GM12878 (cell line): ENCODE results near the gene RIPPLY3. TPM values are rescaled to one million over a fixed set of nuclear protein-coding genes. Genes with fewer than 3 reads are reported as not detected.

Experiments
- ATAC-seq: fragments of 200-7000 bp; cut with Tn5 transposase; 3 replicates; pipeline ENCODE4 v1.9.1; 2020; ENCODE audit warnings: mild to moderate bottlenecking, moderate library complexity
- BruUV-seq: library from RNA; stranded (reverse); fragments of 400-500 nt; replicated peaks from 2 replicates; lab custom pipeline; 2021; lab: Mats Ljungman, UMichigan
- CTCF ChIA-PET: fragments of 300-600 bp; sonication (Branson Sonifier 250); formaldehyde crosslinking; extraction: SDS; loops from one replicate; lab custom pipeline; 2021; ENCODE audit warnings: inconsistent platforms; lab: Yijun Ruan, JAX
- POLR2A ChIA-PET: fragments of 350-600 bp; formaldehyde crosslinking; extraction: SDS; loops from one replicate; lab custom pipeline; 2021; ENCODE audit warnings: inconsistent platforms; lab: Charles Lee
- RAD21 ChIA-PET: fragments of 300-600 bp; sonication (Branson Sonifier 250); formaldehyde crosslinking; loops from one replicate; lab custom pipeline; 2023; ENCODE audit warnings: antibody characterized with exemption; ENCODE audit not compliant: unreplicated experiment; lab: Charles Lee
- SMC1A ChIA-PET: fragments of 300-600 bp; sonication (Branson Sonifier 250); formaldehyde crosslinking; loops from one replicate; lab custom pipeline; 2023; ENCODE audit not compliant: unreplicated experiment, uncharacterized antibody; lab: Charles Lee
- DNase-seq: peaks from one replicate; pipeline ENCODE4 v3.0.0-alpha.2; 2011; ENCODE audit warnings: low read depth, low spot score
- FAIRE-seq: peaks from 3 replicates; lab custom pipeline; 2011; peaks lifted over from hg19 to GRCh38; lab: Jason Lieb, UNC
- H2AFZ ChIP-seq: 2 replicates; pipeline ENCODE4 v1.6.0; 2011; ENCODE audit warnings: low read depth, low read length, control low read depth; ENCODE audit not compliant: control insufficient read depth
- H3K27ac ChIP-seq: 2 replicates; pipeline ENCODE4 v1.5.1; 2011; ENCODE audit warnings: control low read depth; ENCODE audit not compliant: control insufficient read depth, insufficient read depth
- H3K27me3 ChIP-seq, 2 experiments: replicated peaks in 1 of 2; 2 replicates each; pipeline versions ENCODE4 v1.6.0 to v1.6.1; 2011; ENCODE audit warnings: low read length in 1 of 2; ENCODE audit not compliant: control insufficient read depth in 2 of 2, insufficient read depth in 2 of 2
- H3K36me3 ChIP-seq, 2 experiments: 2 replicates each; pipeline ENCODE4 v1.5.1; 2011; ENCODE audit warnings: low read length in 1 of 2; ENCODE audit not compliant: control insufficient read depth in 2 of 2, insufficient read depth in 2 of 2
- H3K4me1 ChIP-seq: 2 replicates; pipeline ENCODE4 v1.6.1; 2011; ENCODE audit warnings: mild to moderate bottlenecking, low read length, moderate library complexity, mixed read lengths; ENCODE audit not compliant: control insufficient read depth, insufficient read depth
- H3K4me2 ChIP-seq: 2 replicates; pipeline ENCODE4 v1.6.0; 2011; ENCODE audit warnings: control low read depth; ENCODE audit not compliant: control insufficient read depth, insufficient read depth
- H3K4me3 ChIP-seq: fragments of 200-600 bp; sonication (generic); 2 replicates; pipeline ENCODE4 v1.5.1; 2016
- H3K79me2 ChIP-seq: 2 replicates; pipeline ENCODE4 v1.6.0; 2011; ENCODE audit warnings: low read length; ENCODE audit not compliant: control insufficient read depth, insufficient read depth
- H3K9ac ChIP-seq: 2 replicates; pipeline ENCODE4 v1.8.0; 2011; ENCODE audit warnings: low read length, control low read depth, mixed read lengths; ENCODE audit not compliant: control insufficient read depth, insufficient read depth
- H3K9me3 ChIP-seq: replicated peaks from 3 replicates; pipeline ENCODE4 v1.5.1; 2011; ENCODE audit warnings: mild to moderate bottlenecking, low read length; ENCODE audit not compliant: control insufficient read depth, insufficient read depth
- H4K20me1 ChIP-seq: 2 replicates; pipeline ENCODE4 v1.6.0; 2011; ENCODE audit not compliant: control insufficient read depth, insufficient read depth
- ATF7 ChIP-seq: fragments of 450-650 bp; IDR thresholded peaks from 2 replicates; pipeline ENCODE4 v1.6.1; 2016; ENCODE audit warnings: low read depth, mild to moderate bottlenecking
- EED ChIP-seq: sonication (generic); IDR thresholded peaks from 2 replicates; pipeline ENCODE4 v1.6.1; 2016; ENCODE audit warnings: antibody characterized with exemption, low read depth
- MEF2B ChIP-seq: fragments of 450-650 bp; IDR thresholded peaks from 2 replicates; pipeline ENCODE4 v1.6.1; 2018; ENCODE audit warnings: mild to moderate bottlenecking, moderate library complexity; ENCODE audit not compliant: partially characterized antibody, poor library complexity, severe bottlenecking
- NFYB ChIP-seq: IDR thresholded peaks from 2 replicates; pipeline ENCODE4 v1.6.1; 2011; ENCODE audit warnings: low read depth, mild to moderate bottlenecking, low read length, improper control_type of control experiment, moderate library complexity; ENCODE audit not compliant: insufficient read depth
- RB1 ChIP-seq: fragments of 450-650 bp; formaldehyde crosslinking; IDR thresholded peaks from 2 replicates; pipeline ENCODE4 v1.6.1; 2017; ENCODE audit warnings: mild to moderate bottlenecking, borderline replicate concordance
- RCOR1 ChIP-seq: conservative IDR thresholded peaks from 2 replicates; pipeline ENCODE4 v1.6.1; 2012; ENCODE audit warnings: low read depth, low read length, improper control_type of control experiment
- ZNF207 ChIP-seq: fragments of 450-650 bp; IDR thresholded peaks from 2 replicates; pipeline ENCODE4 v1.6.1; 2014; ENCODE audit warnings: antibody characterized with exemption, mild to moderate bottlenecking, borderline replicate concordance
- ZNF217 ChIP-seq: fragments of 450-650 bp; IDR thresholded peaks from 2 replicates; pipeline ENCODE4 v1.6.1; 2017; ENCODE audit warnings: antibody characterized with exemption, mild to moderate bottlenecking
- ZNF274 ChIP-seq: IDR thresholded peaks from one replicate; pipeline ENCODE4 v1.8.0; 2011; ENCODE audit not compliant: insufficient read length, insufficient read depth
- ZNF622 ChIP-seq: fragments of 450-650 bp; IDR thresholded peaks from 2 replicates; pipeline ENCODE4 v1.6.1; 2017; ENCODE audit warnings: mild to moderate bottlenecking, inconsistent platforms
- WGBS: methylation state at CpG from one replicate; pipeline ENCODE4 v1.1.6; 2016; ENCODE audit warnings: low lambda C conversion rate; ENCODE audit not compliant: insufficient replicate concordance, insufficient coverage; ENCODE audit errors: missing lambda C conversion rate; 5-methylcytosine and 5-hydroxymethylcytosine counted together
- in situ Hi-C: fragments of 300-500 bp; cut with MboI; formaldehyde crosslinking; loops from 9 replicates; pipeline ENCODE4 v1.14.3; 2018; ENCODE audit warnings: mixed read lengths
- intact Hi-C: fragments of 100-400 bp; cut with micrococcal nuclease; formaldehyde crosslinking; loops from one replicate; pipeline ENCODE4 v1.14.2; 2022; ENCODE audit not compliant: unreplicated experiment
- polyA plus RNA-seq, 11 experiments: library from polyadenylated mRNA; depleted of rRNA in 4 of 11; unstranded in 6 of 11; stranded (reverse) in 5 of 11; fragments of >200 nt; fragmentation: Nextera tagmentation in 4 of 11; fragmentation: Illumina TruSeq in 1 of 11; extraction: Ambion mirVana in 4 of 11; extraction: Trizol in 1 of 11; gene quantifications; 1 replicate in 1 of 11; 2 replicates in 10 of 11; pipeline versions ENCODE4 v1.2.1 to v1.2.3, GENCODE V29; 2011 to 2016; ENCODE audit warnings: inconsistent platforms in 2 of 11, missing spikeins in 2 of 11, low read depth in 1 of 11
- total RNA-seq, 4 experiments: library from RNA; depleted of rRNA in 3 of 4; stranded (reverse); fragments of >200 nt in 3 of 4; fragmentation: Illumina TruSeq in 1 of 4; extraction: Trizol in 1 of 4; gene quantifications; 2 replicates each; pipeline versions ENCODE4 v1.2.1 to v1.2.3, GENCODE V29; 2013 to 2021
- TF ChIP-seq, protein P1 (sequence below): fragments of 450-650 bp; IDR thresholded peaks from 2 replicates; pipeline ENCODE4 v1.6.1; 2017; ENCODE audit warnings: mild to moderate bottlenecking, low read depth, inconsistent platforms; ENCODE audit not compliant: poor library complexity, severe bottlenecking
- TF ChIP-seq, protein P2 (sequence below): fragments of 450-650 bp; IDR thresholded peaks from 2 replicates; pipeline ENCODE4 v1.6.1; 2018; ENCODE audit warnings: borderline replicate concordance, mild to moderate bottlenecking; ENCODE audit not compliant: partially characterized antibody
- TF ChIP-seq, protein P3 (sequence below), 3 experiments: IDR thresholded peaks in 2 of 3; conservative IDR thresholded peaks in 1 of 3; 2 replicates each; pipeline ENCODE4 v1.5.1; 2011; ENCODE audit warnings: low read depth in 3 of 3, low read length in 3 of 3, mild to moderate bottlenecking in 3 of 3, control low read depth in 2 of 3, moderate library complexity in 2 of 3, inconsistent platforms in 1 of 3, mixed read lengths in 1 of 3; ENCODE audit not compliant: control insufficient read depth in 2 of 3, insufficient read depth in 1 of 3; ENCODE audit errors: extremely low read depth in 1 of 3

RIPPLY3 gene
- total and polyA plus RNA-seq, 10 of the 15 experiments (the other 5 are each of a cell fraction or from before 2014, with no cell fraction given) = not detected

DNA sequence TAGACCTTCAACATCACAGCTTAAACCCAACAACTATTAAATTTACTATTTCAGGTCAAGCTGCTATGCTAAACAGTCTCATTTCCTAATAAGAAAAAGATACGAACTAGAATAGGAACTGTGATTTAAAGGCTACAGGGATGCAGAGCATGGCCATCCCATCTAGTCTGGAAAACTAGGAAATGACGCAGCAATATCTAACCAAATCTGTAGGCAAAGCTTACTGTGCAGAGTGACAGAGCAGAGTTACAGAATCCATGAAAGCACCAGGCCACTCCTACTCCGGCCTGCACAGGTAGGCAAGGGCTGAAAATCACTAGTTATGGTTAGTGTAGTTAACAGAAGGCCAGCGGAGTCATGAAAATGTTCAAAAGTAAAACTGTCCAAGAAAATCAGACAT lies 42.1 kb upstream of the RIPPLY3 start:
- intact Hi-C loops = loop anchor here (10.0 kb wide), 1 partner anchor 290 kb away; no protein-coding TSS in a partner anchor
- SMC1A ChIA-PET = interaction anchor here (0.9 to 1.9 kb wide), 4 partner anchors 13 to 26 kb away, joined by 3 to 5 read pairs (median 4); no protein-coding TSS in a partner anchor
- POLR2A ChIA-PET = interaction anchor here (0.5 to 1.3 kb wide), 2 partner anchors 15 to 520 kb away, joined by 3 to 4 read pairs; no protein-coding TSS in a partner anchor
- BruUV-seq = no TSS peak
- no peak overlapping the region for H2AFZ ChIP-seq
- H4K20me1 ChIP-seq = no peaks in the 10 kb centered on the region
- in situ Hi-C loops = no loop called here
- DNase-seq (no peak), ATAC-seq (no peak), FAIRE-seq (peak; percentile 76)
- CTCF ChIA-PET = interaction anchor here (0.9 to 3.5 kb wide), 4 partner anchors 11 to 46 kb away, joined by 3 to 22 read pairs (median 14); no protein-coding TSS in a partner anchor
- 86% methylated on average over 4 of the region's 4 CpGs for WGBS
- no peak overlapping the region for H3K9ac ChIP-seq
- peaks cover 15% of the 10 kb centered on the region for H3K4me1 ChIP-seq
- no peak overlapping the region for H3K4me3 ChIP-seq
- H3K79me2 ChIP-seq = peaks cover 2% of the 10 kb centered on the region; the same call in 1 of the 2 replicates
- no peaks in the 10 kb centered on the region for H3K36me3 ChIP-seq
- no peaks in the 10 kb centered on the region for H3K9me3 ChIP-seq
- TF ChIP-seq, protein P1, sequence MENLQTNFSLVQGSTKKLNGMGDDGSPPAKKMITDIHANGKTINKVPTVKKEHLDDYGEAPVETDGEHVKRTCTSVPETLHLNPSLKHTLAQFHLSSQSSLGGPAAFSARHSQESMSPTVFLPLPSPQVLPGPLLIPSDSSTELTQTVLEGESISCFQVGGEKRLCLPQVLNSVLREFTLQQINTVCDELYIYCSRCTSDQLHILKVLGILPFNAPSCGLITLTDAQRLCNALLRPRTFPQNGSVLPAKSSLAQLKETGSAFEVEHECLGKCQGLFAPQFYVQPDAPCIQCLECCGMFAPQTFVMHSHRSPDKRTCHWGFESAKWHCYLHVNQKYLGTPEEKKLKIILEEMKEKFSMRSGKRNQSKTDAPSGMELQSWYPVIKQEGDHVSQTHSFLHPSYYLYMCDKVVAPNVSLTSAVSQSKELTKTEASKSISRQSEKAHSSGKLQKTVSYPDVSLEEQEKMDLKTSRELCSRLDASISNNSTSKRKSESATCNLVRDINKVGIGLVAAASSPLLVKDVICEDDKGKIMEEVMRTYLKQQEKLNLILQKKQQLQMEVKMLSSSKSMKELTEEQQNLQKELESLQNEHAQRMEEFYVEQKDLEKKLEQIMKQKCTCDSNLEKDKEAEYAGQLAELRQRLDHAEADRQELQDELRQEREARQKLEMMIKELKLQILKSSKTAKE = no peak
- TF ChIP-seq, protein P2, sequence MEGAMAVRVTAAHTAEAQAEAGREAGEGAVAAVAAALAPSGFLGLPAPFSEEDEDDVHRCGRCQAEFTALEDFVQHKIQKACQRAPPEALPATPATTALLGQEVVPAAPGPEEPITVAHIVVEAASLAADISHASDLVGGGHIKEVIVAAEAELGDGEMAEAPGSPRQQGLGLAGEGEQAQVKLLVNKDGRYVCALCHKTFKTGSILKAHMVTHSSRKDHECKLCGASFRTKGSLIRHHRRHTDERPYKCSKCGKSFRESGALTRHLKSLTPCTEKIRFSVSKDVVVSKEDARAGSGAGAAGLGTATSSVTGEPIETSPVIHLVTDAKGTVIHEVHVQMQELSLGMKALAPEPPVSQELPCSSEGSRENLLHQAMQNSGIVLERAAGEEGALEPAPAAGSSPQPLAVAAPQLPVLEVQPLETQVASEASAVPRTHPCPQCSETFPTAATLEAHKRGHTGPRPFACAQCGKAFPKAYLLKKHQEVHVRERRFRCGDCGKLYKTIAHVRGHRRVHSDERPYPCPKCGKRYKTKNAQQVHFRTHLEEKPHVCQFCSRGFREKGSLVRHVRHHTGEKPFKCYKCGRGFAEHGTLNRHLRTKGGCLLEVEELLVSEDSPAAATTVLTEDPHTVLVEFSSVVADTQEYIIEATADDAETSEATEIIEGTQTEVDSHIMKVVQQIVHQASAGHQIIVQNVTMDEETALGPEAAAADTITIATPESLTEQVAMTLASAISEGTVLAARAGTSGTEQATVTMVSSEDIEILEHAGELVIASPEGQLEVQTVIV = no peak
- TF ChIP-seq, protein P3, sequence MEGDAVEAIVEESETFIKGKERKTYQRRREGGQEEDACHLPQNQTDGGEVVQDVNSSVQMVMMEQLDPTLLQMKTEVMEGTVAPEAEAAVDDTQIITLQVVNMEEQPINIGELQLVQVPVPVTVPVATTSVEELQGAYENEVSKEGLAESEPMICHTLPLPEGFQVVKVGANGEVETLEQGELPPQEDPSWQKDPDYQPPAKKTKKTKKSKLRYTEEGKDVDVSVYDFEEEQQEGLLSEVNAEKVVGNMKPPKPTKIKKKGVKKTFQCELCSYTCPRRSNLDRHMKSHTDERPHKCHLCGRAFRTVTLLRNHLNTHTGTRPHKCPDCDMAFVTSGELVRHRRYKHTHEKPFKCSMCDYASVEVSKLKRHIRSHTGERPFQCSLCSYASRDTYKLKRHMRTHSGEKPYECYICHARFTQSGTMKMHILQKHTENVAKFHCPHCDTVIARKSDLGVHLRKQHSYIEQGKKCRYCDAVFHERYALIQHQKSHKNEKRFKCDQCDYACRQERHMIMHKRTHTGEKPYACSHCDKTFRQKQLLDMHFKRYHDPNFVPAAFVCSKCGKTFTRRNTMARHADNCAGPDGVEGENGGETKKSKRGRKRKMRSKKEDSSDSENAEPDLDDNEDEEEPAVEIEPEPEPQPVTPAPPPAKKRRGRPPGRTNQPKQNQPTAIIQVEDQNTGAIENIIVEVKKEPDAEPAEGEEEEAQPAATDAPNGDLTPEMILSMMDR (IDR thresholded peaks at IDR 0.05 in 2 of 3, conservative IDR thresholded peaks at IDR 0.05 in 1 of 3; ENCODE audit: control insufficient read depth in 2 of 3, extremely low read depth in 1 of 3, insufficient read depth in 1 of 3, low read depth in 3 of 3, low read length in 3 of 3) = no peak
- TF ChIP-seq EED (no peak), NFYB (no peak), ZNF622 (no peak), RB1 (no peak), MEF2B (no peak), ZNF274 (no peak), RCOR1 (no peak), ZNF207 (no peak), ZNF217 (no peak), ATF7 (no peak)
- no peaks in the 10 kb centered on the region for H3K27me3 ChIP-seq
- RAD21 ChIA-PET = interaction anchor here (2.6 kb wide), 1 partner anchor 13 kb away, joined by 14 read pairs; no protein-coding TSS in a partner anchor
- peak overlapping the region; percentile 42 for H3K4me2 ChIP-seq
- H3K27ac ChIP-seq = no peak overlapping the region
